Kidney epithelial cell (primary cell): ENCODE measurements around the gene CBFA2T2. TPM values are rescaled to one million over a fixed set of nuclear protein-coding genes. Genes with fewer than 3 reads are reported as not detected.
"Not testable (repeated sequence)": the region's sequence is repeated elsewhere in the genome, so short reads cannot be mapped to it uniquely, and the experiment has no call there.

ENCODE experiments used
- DNase-seq: peaks from one replicate; pipeline ENCODE4 v3.0.0-alpha.2; 2010; ENCODE audit warnings: low read depth
- H3K27me3 ChIP-seq: 2 replicates; pipeline ENCODE4 v1.6.0; 2011; ENCODE audit warnings: low read length; ENCODE audit not compliant: control insufficient read depth, insufficient read depth
- H3K36me3 ChIP-seq: 2 replicates; pipeline ENCODE4 v1.5.1; 2011; ENCODE audit warnings: low read length; ENCODE audit not compliant: control insufficient read depth, insufficient read depth
- H3K4me3 ChIP-seq: 2 replicates; pipeline ENCODE4 v1.5.1; 2011; ENCODE audit warnings: low read depth, mild to moderate bottlenecking, control low read depth, low read length
- total RNA-seq: library from RNA; depleted of rRNA; stranded (reverse); fragments of >200 nt; gene quantifications from 2 replicates; pipeline ENCODE4 v1.2.3, GENCODE V29; 2015
- TF ChIP-seq, protein P1 (sequence below): IDR thresholded peaks from 2 replicates; pipeline ENCODE4 v1.5.1; 2011; ENCODE audit warnings: mild to moderate bottlenecking, moderate library complexity, low read length, control low read depth, inconsistent platforms; ENCODE audit not compliant: insufficient read depth, poor library complexity, severe bottlenecking

Gene CBFA2T2
- total RNA-seq, 1 donor from 2014 or later = 13.4 TPM

GRCh38 chr20:33459599-33459998 lies 30.3 kb upstream of the CBFA2T2 start:
- no peaks in the 10 kb centered on the region for H3K27me3 ChIP-seq
- no peak overlapping the region for H3K4me3 ChIP-seq
- DNase-seq = no peak
- TF ChIP-seq, protein P1, sequence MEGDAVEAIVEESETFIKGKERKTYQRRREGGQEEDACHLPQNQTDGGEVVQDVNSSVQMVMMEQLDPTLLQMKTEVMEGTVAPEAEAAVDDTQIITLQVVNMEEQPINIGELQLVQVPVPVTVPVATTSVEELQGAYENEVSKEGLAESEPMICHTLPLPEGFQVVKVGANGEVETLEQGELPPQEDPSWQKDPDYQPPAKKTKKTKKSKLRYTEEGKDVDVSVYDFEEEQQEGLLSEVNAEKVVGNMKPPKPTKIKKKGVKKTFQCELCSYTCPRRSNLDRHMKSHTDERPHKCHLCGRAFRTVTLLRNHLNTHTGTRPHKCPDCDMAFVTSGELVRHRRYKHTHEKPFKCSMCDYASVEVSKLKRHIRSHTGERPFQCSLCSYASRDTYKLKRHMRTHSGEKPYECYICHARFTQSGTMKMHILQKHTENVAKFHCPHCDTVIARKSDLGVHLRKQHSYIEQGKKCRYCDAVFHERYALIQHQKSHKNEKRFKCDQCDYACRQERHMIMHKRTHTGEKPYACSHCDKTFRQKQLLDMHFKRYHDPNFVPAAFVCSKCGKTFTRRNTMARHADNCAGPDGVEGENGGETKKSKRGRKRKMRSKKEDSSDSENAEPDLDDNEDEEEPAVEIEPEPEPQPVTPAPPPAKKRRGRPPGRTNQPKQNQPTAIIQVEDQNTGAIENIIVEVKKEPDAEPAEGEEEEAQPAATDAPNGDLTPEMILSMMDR = no peak
- no peaks in the 10 kb centered on the region for H3K36me3 ChIP-seq

GRCh38 chr20:33460711-33461110 lies 29.2 kb upstream of the CBFA2T2 start:
- TF ChIP-seq, protein P1 = no peak
- Histone ChIP-seq H3K36me3 (no peaks in the 10 kb centered on the region), H3K4me3 (no peak overlapping the region), H3K27me3 (no peaks in the 10 kb centered on the region)
- no peak for DNase-seq

DNA sequence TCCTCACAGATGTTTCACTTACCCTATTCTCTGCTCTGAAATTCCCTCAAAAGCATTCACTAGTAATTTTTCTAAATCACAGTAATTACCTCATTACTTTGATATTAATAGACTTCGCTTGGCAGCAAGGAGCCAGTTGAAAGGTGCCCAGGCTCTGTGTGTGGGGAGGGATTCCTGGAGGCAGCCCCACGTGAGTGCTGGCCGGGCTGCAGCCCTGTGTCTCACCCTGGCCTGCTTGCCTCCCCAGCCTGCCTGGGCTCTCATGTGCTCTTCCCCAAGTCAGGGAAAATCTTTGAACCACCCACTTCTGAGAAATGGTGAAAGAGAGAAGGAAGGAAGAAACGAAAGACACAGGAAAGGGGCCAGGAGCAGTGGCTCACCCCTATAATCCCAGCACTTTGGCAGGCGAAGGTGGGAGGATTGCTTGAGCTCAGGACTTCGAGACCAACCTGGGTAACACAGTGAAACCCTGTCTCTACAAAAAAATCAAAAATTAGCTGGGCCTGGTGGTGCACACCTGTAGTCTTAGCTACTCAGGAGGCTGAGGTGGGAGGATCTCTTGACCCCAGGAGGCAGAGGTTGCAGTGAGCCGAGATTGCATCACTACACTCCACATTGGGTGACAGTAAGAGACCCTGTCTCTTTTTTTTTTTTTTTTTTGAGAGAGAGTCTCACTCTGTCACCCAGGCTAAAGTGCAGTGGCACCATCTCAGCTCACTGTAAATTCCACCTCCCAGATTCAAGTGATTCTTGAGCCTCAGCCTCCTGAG lies 26.4 kb upstream of the CBFA2T2 start:
- no peaks in the 10 kb centered on the region for H3K27me3 ChIP-seq
- H3K4me3 ChIP-seq = no peak overlapping the region
- H3K36me3 ChIP-seq = no peaks in the 10 kb centered on the region
- TF ChIP-seq, protein P1 = no peak
- no peak for DNase-seq

GRCh38 chr20:33464759-33465158 lies 25.1 kb upstream of the CBFA2T2 start:
- not testable (repeated sequence) for DNase-seq, H3K36me3 ChIP-seq, H3K27me3 ChIP-seq, H3K4me3 ChIP-seq

GRCh38 chr20:33465481-33466302 lies 24.2 kb upstream of the CBFA2T2 start:
- TF ChIP-seq, protein P1 = no peak
- H3K36me3 ChIP-seq = no peaks in the 10 kb centered on the region
- H3K4me3 ChIP-seq = no peak overlapping the region
- H3K27me3 ChIP-seq = no peaks in the 10 kb centered on the region
- no peak for DNase-seq

DNA sequence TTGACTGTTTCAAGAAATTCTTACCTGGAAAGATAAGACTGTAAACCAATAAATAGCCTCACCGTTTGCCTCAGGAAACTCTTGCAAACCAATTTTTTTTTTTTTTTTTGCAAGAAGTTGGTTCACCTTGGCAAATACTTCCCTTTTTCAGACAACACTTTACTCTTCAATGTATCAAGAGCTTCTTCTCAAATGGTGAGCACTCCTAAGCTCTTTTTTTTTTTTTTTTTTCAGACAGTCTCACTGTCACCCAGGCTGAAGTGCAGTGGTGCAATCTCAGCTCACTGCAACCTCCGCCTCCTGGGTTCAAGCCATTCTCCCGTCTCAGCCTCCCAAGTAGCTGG lies 23.6 kb upstream of the CBFA2T2 start:
- H3K27me3 ChIP-seq = no peaks in the 10 kb centered on the region
- no peak overlapping the region for H3K4me3 ChIP-seq
- no peak for DNase-seq
- TF ChIP-seq, protein P1 = no peak
- no peaks in the 10 kb centered on the region for H3K36me3 ChIP-seq
